Heart left ventricle (tissue), 13 donors: ENCODE results near the gene MRFAP1.

Source experiments
- CTCF ChIP-seq, 12 donors: fragments of 200-600 bp; sonication (generic) in 4 of 12; IDR thresholded peaks; one replicate each; pipeline versions ENCODE4 v1.5.0 to v1.8.0; 2018 to 2022; ENCODE audit warnings: antibody characterized with exemption in 12 of 12, mild to moderate bottlenecking in 5 of 12
- POLR2A ChIP-seq, 2 donors: fragments of 450-650 bp; IDR thresholded peaks; one replicate each; pipeline ENCODE4 v1.6.1; 2017; ENCODE audit warnings: antibody characterized with exemption in 2 of 2, mild to moderate bottlenecking in 2 of 2, moderate library complexity in 2 of 2
- donor health status: ischemic (EF 13 %, LVEDD 7.1; RV severe dilation, severe dysfunction).
- donor health status: DM: no; HTN: yes; CAD: no.
- donor health status: DM: no; HTN: no; CAD: no.
- donor health status: ischemic (EF 25% LVEDD 6.9; RV normal size, moderate dysfunction).
- donor health status: ischemic (EF 25% LVEDD 5.7; RV mildly dilated, moderate dysfunction).
- donor health status: ischemic (EF 35%, LVEDD 5.7; RV mildly dilated, moderate dysfunction).
- donor health status: nonischemic (EF 11% LVEDD 7.7; RV severe dilation, severe dysfunction).
- donor health status: DM: yes; HTN: yes; CAD: no.
- donor health status: PGD.
- donor health status: ischemic (EF 29% LVEDD 5.4; RV normal size, mild dysfunction).
- donor health status: nonischemic (EF 23%, LVEDD 6.1; RV moderate dilation, normal function).

GRCh38 chr4:6682862-6683590, 42.5 kb downstream of the MRFAP1 start:
- no peak for TF ChIP-seq CTCF (IDR thresholded peaks at IDR 0.05)
- TF ChIP-seq POLR2A (IDR thresholded peaks at IDR 0.05) = no peak
